Measurements from ENCODE around the gene CRACR2B.

DNA sequence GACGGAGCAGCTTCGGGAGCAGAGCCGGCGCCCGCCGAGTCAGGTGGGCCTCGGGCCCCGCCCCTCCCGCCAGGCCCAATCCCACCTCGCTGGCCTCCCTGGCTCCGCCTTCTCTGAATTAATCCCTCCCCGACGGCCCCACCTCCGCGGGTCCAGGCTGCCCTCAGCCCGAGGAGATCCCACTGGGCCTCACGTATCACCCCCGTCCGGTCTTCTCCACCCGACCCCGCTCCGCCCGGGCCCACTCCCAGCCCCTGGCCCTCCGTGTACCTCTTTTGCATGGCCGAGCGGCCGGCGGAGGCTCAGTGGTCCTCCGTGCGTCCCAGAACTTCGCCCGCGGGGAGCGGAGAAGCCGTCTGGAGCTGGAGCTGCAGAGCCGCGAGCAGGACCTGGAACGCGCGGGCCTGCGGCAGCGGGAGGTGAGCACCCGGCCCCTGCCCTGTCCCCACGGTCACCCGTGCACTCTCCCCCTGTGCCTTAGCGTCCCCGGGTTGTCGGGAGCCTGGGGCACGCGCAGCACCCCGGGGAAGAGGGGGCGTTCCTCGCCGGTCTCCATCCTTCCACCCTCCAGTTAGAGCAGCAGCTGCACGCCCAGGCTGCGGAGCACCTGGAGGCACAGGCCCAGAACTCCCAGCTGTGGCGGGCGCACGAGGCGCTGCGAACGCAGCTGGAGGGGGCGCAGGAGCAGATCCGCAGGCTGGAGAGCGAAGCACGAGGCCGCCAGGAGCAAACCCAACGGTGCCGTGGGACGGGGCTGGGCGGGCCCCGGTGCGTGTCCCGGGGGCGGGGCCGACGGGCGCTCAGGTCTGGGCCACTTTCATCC is 2.8 kb downstream of the CRACR2B start:
- TF ChIP-seq, protein P1, sequence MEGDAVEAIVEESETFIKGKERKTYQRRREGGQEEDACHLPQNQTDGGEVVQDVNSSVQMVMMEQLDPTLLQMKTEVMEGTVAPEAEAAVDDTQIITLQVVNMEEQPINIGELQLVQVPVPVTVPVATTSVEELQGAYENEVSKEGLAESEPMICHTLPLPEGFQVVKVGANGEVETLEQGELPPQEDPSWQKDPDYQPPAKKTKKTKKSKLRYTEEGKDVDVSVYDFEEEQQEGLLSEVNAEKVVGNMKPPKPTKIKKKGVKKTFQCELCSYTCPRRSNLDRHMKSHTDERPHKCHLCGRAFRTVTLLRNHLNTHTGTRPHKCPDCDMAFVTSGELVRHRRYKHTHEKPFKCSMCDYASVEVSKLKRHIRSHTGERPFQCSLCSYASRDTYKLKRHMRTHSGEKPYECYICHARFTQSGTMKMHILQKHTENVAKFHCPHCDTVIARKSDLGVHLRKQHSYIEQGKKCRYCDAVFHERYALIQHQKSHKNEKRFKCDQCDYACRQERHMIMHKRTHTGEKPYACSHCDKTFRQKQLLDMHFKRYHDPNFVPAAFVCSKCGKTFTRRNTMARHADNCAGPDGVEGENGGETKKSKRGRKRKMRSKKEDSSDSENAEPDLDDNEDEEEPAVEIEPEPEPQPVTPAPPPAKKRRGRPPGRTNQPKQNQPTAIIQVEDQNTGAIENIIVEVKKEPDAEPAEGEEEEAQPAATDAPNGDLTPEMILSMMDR (IDR thresholded peaks at IDR 0.05 in 8 of 11, conservative IDR thresholded peaks at IDR 0.05 in 3 of 11): no peak
- TF ChIP-seq POLR2AphosphoS5 (IDR thresholded peaks at IDR 0.05): peak; percentile 8 to 46 (median 36)

Data from spleen (tissue), 7 donors.